Dendritic cell treated with granulocyte-macrophage colony-stimulating factor and Interleukin-4, amounts not matched to agents 40 ng/mL and 50 ng/mL, for 4 days (primary cell): Measurements from ENCODE around the gene GSG1.
A peak's percentile ranks its signal among the peaks of the same experiment; 100 is the strongest.

ENCODE experiments used
- H3K27ac Mint-ChIP-seq: one replicate; pipeline ENCODE4 v1.8.0; 2022; ENCODE audit warnings: mild to moderate bottlenecking, mixed read lengths
- H3K27me3 Mint-ChIP-seq: one replicate; pipeline ENCODE4 v1.8.0; 2022; ENCODE audit warnings: mild to moderate bottlenecking, mixed read lengths
- H3K36me3 Mint-ChIP-seq: one replicate; pipeline ENCODE4 v1.8.0; 2022; ENCODE audit warnings: low read depth, mixed read lengths
- H3K4me1 Mint-ChIP-seq: one replicate; pipeline ENCODE4 v1.8.0; 2022; ENCODE audit warnings: low read depth, mixed read lengths
- H3K4me3 Mint-ChIP-seq: one replicate; pipeline ENCODE4 v1.8.0; 2022; ENCODE audit warnings: mild to moderate bottlenecking, moderate library complexity, mixed read lengths
- H3K9me3 Mint-ChIP-seq: one replicate; pipeline ENCODE4 v1.8.0; 2022; ENCODE audit warnings: mixed read lengths
- intact Hi-C: fragments of 100-400 bp; cut with micrococcal nuclease; formaldehyde crosslinking; loops from one replicate; pipeline ENCODE4 v1.15.0; 2022

GSG1 gene

GRCh38 chr12:13103391-13104033, at the start of gene GSG1:
Gene GSG1 (minus strand): TSS chr12:13103667. CDS start chr12:13103512, 155 bp downstream.
- intact Hi-C loops, result no loop called here
- H3K4me3 Mint-ChIP-seq, result no peak within 1 kb of the TSS
- no peaks in the 10 kb centered on the region for H3K9me3 Mint-ChIP-seq
- no peaks in the 10 kb centered on the region for H3K36me3 Mint-ChIP-seq
- peak within 1 kb of the TSS; percentile 94 for H3K27ac Mint-ChIP-seq
- peaks cover 57% of the 10 kb centered on the region for H3K4me1 Mint-ChIP-seq
- no peaks in the 10 kb centered on the region for H3K27me3 Mint-ChIP-seq

- peaks cover 45% of the 10 kb centered on the region for H3K4me1 Mint-ChIP-seq
- intact Hi-C loops, result no loop called here
- no peaks in the 10 kb centered on the region for H3K9me3 Mint-ChIP-seq
- no peaks in the 10 kb centered on the region for H3K36me3 Mint-ChIP-seq
- no peaks in the 10 kb centered on the region for H3K27me3 Mint-ChIP-seq
- H3K27ac Mint-ChIP-seq, result peak overlapping the region; percentile 37
- H3K4me3 Mint-ChIP-seq, result no peak overlapping the region
Observed at GRCh38 chr12:13153180-13153579, 49.7 kb upstream of the GSG1 start.

GRCh38 chr12:13152756-13153155, 49.3 kb upstream of the GSG1 start:
- H3K27me3 Mint-ChIP-seq, result no peaks in the 10 kb centered on the region
- H3K27ac Mint-ChIP-seq, result peak overlapping the region; percentile 37
- no peaks in the 10 kb centered on the region for H3K36me3 Mint-ChIP-seq
- no peaks in the 10 kb centered on the region for H3K9me3 Mint-ChIP-seq
- intact Hi-C loops, result no loop called here
- no peak overlapping the region for H3K4me3 Mint-ChIP-seq
- peaks cover 47% of the 10 kb centered on the region for H3K4me1 Mint-ChIP-seq

GRCh38 chr12:13152281-13152680, 48.8 kb upstream of the GSG1 start:
- Mint-ChIP-seq H3K4me3 (no peak overlapping the region), H3K27ac (no peak overlapping the region), H3K4me1 (peaks cover 43% of the 10 kb centered on the region), H3K27me3 (no peaks in the 10 kb centered on the region), H3K36me3 (no peaks in the 10 kb centered on the region), H3K9me3 (no peaks in the 10 kb centered on the region)
- intact Hi-C loops, result no loop called here

DNA sequence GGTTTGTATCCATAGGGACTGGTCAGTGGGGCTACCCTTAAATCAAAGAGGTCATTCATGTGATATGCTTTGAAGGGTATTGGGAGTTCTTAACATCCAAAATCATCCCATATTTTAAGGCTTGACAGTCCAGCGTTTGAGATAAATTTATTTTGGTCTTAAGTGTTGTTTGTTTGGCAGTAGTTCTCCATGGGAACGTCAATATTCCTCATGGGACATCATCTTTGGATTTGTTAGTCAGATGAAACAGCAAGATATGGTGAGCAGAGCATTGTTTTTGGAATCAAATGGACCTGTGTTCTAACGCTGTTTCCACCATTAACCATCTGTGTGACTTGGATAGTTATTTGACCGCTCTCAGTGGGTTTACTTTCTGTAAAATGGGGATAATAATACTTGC, 45.9 kb upstream of the GSG1 start:
- intact Hi-C loops, result no loop called here

GRCh38 chr12:13148485-13148847, 45.0 kb upstream of the GSG1 start:
- Mint-ChIP-seq H3K36me3 (no peaks in the 10 kb centered on the region), H3K27ac (no peak overlapping the region), H3K4me1 (peaks cover 52% of the 10 kb centered on the region), H3K27me3 (no peaks in the 10 kb centered on the region), H3K9me3 (no peaks in the 10 kb centered on the region), H3K4me3 (no peak overlapping the region)
- intact Hi-C loops, result no loop called here

More for the DNA sequence above, 45.9 kb upstream of the GSG1 start:
- Mint-ChIP-seq H3K9me3 (no peaks in the 10 kb centered on the region), H3K27ac (no peak overlapping the region), H3K4me3 (no peak overlapping the region), H3K4me1 (peaks cover 53% of the 10 kb centered on the region), H3K27me3 (no peaks in the 10 kb centered on the region), H3K36me3 (no peaks in the 10 kb centered on the region)

DNA sequence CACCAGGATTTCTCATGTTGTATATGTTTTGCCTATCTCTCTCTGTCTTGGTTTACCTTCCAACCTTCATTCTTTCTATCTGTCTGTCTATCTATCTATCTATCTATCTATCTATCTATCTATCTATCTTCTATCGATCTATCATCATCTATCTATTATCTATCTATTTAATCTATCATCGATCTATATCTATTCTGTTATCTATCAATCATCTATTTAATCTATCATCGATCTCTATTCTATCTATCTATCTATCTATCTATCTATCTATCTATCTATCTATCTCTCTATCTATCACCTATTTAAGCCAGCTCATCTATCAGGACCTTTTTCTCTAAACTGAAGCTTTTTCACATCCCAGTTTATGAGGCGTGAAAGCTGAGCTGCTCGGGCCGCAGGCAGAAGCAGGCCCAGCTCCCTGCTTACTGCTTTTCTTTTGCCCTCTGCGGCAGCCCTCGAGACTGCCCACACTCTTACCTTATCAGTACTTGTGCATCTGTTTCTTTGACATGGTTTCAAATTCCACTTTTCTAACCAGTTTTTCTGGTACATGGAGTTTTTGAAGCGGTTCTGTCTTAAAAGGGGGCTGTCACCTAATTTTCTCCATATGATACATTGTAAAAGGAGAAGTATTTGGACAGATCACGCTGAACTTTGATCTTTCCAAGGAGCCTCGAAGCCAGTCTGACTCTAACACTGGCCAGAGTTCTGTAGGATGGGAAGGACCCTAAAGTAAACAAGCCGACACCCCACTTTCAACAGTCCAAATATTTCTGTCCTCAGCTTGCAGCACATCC, 44.4 kb upstream of the GSG1 start:
- no peak overlapping the region for H3K4me3 Mint-ChIP-seq
- H3K27me3 Mint-ChIP-seq, result no peaks in the 10 kb centered on the region
- intact Hi-C loops, result no loop called here
- no peak overlapping the region for H3K27ac Mint-ChIP-seq
- H3K36me3 Mint-ChIP-seq, result no peaks in the 10 kb centered on the region
- peaks cover 47% of the 10 kb centered on the region for H3K4me1 Mint-ChIP-seq
- no peaks in the 10 kb centered on the region for H3K9me3 Mint-ChIP-seq

DNA sequence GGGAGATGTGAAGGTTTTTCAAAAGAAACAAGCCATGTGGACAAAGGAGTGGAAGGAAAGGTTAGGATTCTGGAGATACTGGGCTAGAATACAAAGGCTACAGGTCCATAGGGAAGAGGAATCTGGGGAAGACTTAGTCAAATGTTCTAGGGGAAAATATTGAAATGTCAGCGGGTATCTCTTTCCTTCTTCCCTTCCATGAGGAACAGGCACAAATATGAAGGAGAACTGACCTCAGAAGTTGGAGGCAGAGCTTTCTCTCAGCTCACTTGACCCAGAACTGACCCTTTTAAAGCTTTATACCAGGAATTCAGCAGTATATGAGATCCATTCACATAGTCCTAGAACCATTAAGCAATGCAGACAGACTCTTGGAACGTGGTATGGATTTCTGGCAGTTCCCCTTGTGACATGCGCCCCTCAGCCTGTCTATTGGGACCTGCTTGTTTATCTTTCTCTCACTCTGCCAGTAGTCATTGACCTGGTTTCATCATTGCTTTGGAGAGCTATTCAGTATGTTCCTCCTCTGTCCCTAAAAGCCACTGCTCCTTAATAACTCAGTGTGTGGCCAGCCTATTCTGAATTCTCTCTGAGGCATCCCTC, 43.0 kb upstream of the GSG1 start:
- intact Hi-C loops, result no loop called here
- no peaks in the 10 kb centered on the region for H3K9me3 Mint-ChIP-seq
- no peak overlapping the region for H3K4me3 Mint-ChIP-seq
- H3K27ac Mint-ChIP-seq, result no peak overlapping the region
- H3K27me3 Mint-ChIP-seq, result no peaks in the 10 kb centered on the region
- H3K36me3 Mint-ChIP-seq, result no peaks in the 10 kb centered on the region
- peaks cover 39% of the 10 kb centered on the region for H3K4me1 Mint-ChIP-seq

- no peaks in the 10 kb centered on the region for H3K36me3 Mint-ChIP-seq
- H3K4me3 Mint-ChIP-seq, result no peak overlapping the region
- H3K27ac Mint-ChIP-seq, result no peak overlapping the region
- no peaks in the 10 kb centered on the region for H3K27me3 Mint-ChIP-seq
- no peaks in the 10 kb centered on the region for H3K9me3 Mint-ChIP-seq
- peaks cover 39% of the 10 kb centered on the region for H3K4me1 Mint-ChIP-seq
- intact Hi-C loops, result no loop called here
Observed at GRCh38 chr12:13144266-13144828, 40.9 kb upstream of the GSG1 start.

DNA sequence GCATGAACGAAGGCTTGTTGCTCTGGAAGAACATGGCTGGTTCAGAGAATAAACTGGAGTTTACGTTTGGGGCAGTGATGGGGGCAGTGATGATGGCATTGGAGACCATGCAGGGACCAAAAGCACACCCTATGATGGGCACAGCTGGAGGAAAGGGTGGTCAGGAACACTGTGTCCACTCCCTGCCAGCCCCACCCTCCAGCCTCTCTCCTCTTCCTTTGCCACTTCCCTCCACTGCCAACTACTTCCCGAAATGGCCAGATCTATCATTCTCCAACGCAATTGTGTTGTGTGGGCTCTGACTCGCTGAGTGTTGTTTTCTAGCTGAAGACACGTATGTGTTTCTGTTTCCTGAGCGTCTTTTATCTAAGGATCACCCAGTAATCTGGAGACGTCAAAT, 39.3 kb upstream of the GSG1 start:
- Mint-ChIP-seq H3K27ac (no peak overlapping the region), H3K9me3 (no peaks in the 10 kb centered on the region)
- intact Hi-C loops, result no loop called here

DNA sequence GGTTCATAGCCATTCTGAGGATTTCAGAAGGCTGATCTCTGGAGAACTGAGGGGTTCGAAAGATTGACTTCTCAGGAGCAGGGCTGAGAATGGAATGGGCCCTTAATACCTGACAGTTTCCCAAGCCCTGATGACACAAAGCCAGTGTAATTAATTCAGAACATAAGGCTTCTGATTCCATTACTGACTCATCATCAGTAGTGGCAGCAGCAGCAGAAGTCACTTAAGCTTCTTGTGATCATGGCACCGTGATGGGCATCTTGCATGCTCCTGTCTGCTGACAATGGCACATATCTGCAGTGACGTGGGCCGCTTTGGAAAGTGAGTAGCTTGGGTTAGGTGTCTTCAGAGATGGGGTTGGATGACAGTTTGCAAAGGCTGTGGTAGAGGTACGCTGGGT, 38.2 kb upstream of the GSG1 start:
- no peaks in the 10 kb centered on the region for H3K27me3 Mint-ChIP-seq
- no peaks in the 10 kb centered on the region for H3K36me3 Mint-ChIP-seq
- H3K4me1 Mint-ChIP-seq, result peaks cover 35% of the 10 kb centered on the region
- H3K4me3 Mint-ChIP-seq, result no peak overlapping the region
- H3K9me3 Mint-ChIP-seq, result no peaks in the 10 kb centered on the region
- no peak overlapping the region for H3K27ac Mint-ChIP-seq
- intact Hi-C loops, result no loop called here

More for the DNA sequence above, 39.3 kb upstream of the GSG1 start:
- H3K27me3 Mint-ChIP-seq, result no peaks in the 10 kb centered on the region
- no peak overlapping the region for H3K4me3 Mint-ChIP-seq
- H3K36me3 Mint-ChIP-seq, result no peaks in the 10 kb centered on the region
- peaks cover 38% of the 10 kb centered on the region for H3K4me1 Mint-ChIP-seq

GRCh38 chr12:13135371-13136178, 32.1 kb upstream of the GSG1 start:
- Mint-ChIP-seq H3K36me3 (no peaks in the 10 kb centered on the region), H3K9me3 (no peaks in the 10 kb centered on the region), H3K27ac (peak overlapping the region; percentile 26), H3K27me3 (no peaks in the 10 kb centered on the region), H3K4me1 (peaks cover 16% of the 10 kb centered on the region), H3K4me3 (no peak overlapping the region)
- intact Hi-C loops, result no loop called here

DNA sequence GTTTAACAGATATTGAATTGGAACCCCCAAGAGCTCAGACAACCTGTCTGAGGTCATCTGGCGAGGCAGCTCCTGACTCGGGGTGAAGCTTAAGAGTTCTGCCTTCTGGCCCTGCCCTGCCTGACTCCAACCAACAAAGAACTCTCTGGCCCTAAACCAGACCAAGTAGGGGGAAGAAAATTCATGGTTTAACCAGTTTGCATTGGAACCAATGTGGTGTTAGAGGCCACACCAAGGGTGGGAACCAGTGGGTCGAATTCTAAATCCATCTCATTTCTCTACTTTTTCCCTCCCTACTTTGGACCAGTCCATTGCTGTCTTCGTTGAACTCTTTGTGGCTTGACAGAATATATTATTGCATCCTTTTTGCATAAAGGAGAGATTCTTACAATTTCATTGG, 30.4 kb upstream of the GSG1 start:
- Mint-ChIP-seq H3K4me1 (peaks cover 16% of the 10 kb centered on the region), H3K9me3 (no peaks in the 10 kb centered on the region), H3K27ac (no peak overlapping the region), H3K27me3 (no peaks in the 10 kb centered on the region), H3K4me3 (no peak overlapping the region), H3K36me3 (no peaks in the 10 kb centered on the region)
- intact Hi-C loops, result no loop called here
